BJ (cell line): Measurements from ENCODE around the gene GADL1. TPM values are rescaled to one million over a fixed set of nuclear protein-coding genes. Genes with fewer than 3 reads are reported as not detected.

Source experiments
- CTCF ChIA-PET: fragments of 350-600 bp; formaldehyde crosslinking; extraction: SDS; loops from one replicate; lab custom pipeline; 2021; ENCODE audit warnings: antibody characterized with exemption, inconsistent platforms; lab: Yijun Ruan, JAX
- POLR2A ChIA-PET: fragments of 300-600 bp; sonication (Branson Sonifier 250); formaldehyde crosslinking; extraction: SDS; loops from one replicate; lab custom pipeline; 2021; ENCODE audit warnings: antibody characterized with exemption; lab: Charles Lee
- DNase-seq: peaks from one replicate; pipeline ENCODE4 v3.0.0-alpha.2; 2011; ENCODE audit warnings: low read depth
- H3K27me3 ChIP-seq: 2 replicates; pipeline ENCODE4 v1.6.0; 2011; ENCODE audit warnings: low read length; ENCODE audit not compliant: control insufficient read depth, insufficient read depth
- H3K36me3 ChIP-seq: 2 replicates; pipeline ENCODE4 v1.5.1; 2011; ENCODE audit warnings: low read length; ENCODE audit not compliant: control insufficient read depth, insufficient read depth
- H3K4me3 ChIP-seq: 2 replicates; pipeline ENCODE4 v1.5.1; 2011; ENCODE audit warnings: low read depth, mild to moderate bottlenecking, control low read depth, low read length
- CTCF ChIP-seq: IDR thresholded peaks from 2 replicates; pipeline ENCODE4 v1.5.1; 2011; ENCODE audit warnings: low read depth, mild to moderate bottlenecking, control low read depth, inconsistent platforms, low read length, moderate library complexity; ENCODE audit not compliant: insufficient read depth
- polyA plus RNA-seq: library from polyadenylated mRNA; depleted of rRNA; stranded (reverse); fragments of >200 nt; gene quantifications from 2 replicates; pipeline ENCODE4 v1.2.3, GENCODE V29; 2011

GADL1 gene
- polyA plus RNA-seq, 1 experiment = not detected

GRCh38 chr3:30686176-30686575 lies 208.3 kb downstream of the GADL1 start:
- H3K4me3 ChIP-seq = no peak overlapping the region
- TF ChIP-seq CTCF = no peak
- DNase-seq = no peak
- CTCF ChIA-PET = interaction anchor here (0.5 to 1.0 kb wide), 2 partner anchors 209 to 392 kb away, joined by 3 to 4 read pairs; no protein-coding TSS in a partner anchor
- H3K27me3 ChIP-seq = no peaks in the 10 kb centered on the region
- POLR2A ChIA-PET = no interaction called here
- H3K36me3 ChIP-seq = peaks cover 5% of the 10 kb centered on the region

- CTCF ChIA-PET = interaction anchor here (1.0 kb wide), 1 partner anchor 208 kb away, joined by 3 read pairs; no protein-coding TSS in a partner anchor
- Histone ChIP-seq H3K4me3 (no peak overlapping the region), H3K36me3 (peaks cover 2% of the 10 kb centered on the region; the same call in 1 of the 2 replicates), H3K27me3 (no peaks in the 10 kb centered on the region)
- no peak for DNase-seq
- POLR2A ChIA-PET = no interaction called here
- TF ChIP-seq CTCF = no peak
Measured at GRCh38 chr3:30685267-30685667, 209.2 kb downstream of the GADL1 start.

GRCh38 chr3:30684356-30684755 lies 210.1 kb downstream of the GADL1 start:
- CTCF ChIA-PET = interaction anchor here (0.7 kb wide), 1 partner anchor 667 kb away, joined by 3 read pairs; no protein-coding TSS in a partner anchor
- POLR2A ChIA-PET = no interaction called here
- peaks cover 2% of the 10 kb centered on the region; the same call in 1 of the 2 replicates for H3K36me3 ChIP-seq
- no peak overlapping the region for H3K4me3 ChIP-seq
- no peak for DNase-seq
- no peak for TF ChIP-seq CTCF
- H3K27me3 ChIP-seq = no peaks in the 10 kb centered on the region

- ChIA-PET POLR2A (no interaction called here), CTCF (no interaction called here)
- no peak for TF ChIP-seq CTCF
- H3K27me3 ChIP-seq = no peaks in the 10 kb centered on the region
- no peak overlapping the region for H3K4me3 ChIP-seq
- no peak for DNase-seq
- peaks cover 2% of the 10 kb centered on the region; the same call in 1 of the 2 replicates for H3K36me3 ChIP-seq
Measured at GRCh38 chr3:30683769-30684168, 210.7 kb downstream of the GADL1 start.

- DNase-seq = no peak
- Histone ChIP-seq H3K4me3 (no peak overlapping the region), H3K36me3 (peaks cover 2% of the 10 kb centered on the region; the same call in 1 of the 2 replicates), H3K27me3 (no peaks in the 10 kb centered on the region)
- CTCF ChIA-PET = interaction anchor here (0.7 kb wide), 1 partner anchor 16 kb away, joined by 3 read pairs; no protein-coding TSS in a partner anchor
- TF ChIP-seq CTCF = no peak
- POLR2A ChIA-PET = interaction anchor here (0.6 kb wide), 1 partner anchor 349 kb away, joined by 5 read pairs; no protein-coding TSS in a partner anchor
Measured at GRCh38 chr3:30682434-30683155, 211.9 kb downstream of the GADL1 start.
